ENCODE data around the gene ATG4B. TPM values are rescaled to one million over a fixed set of nuclear protein-coding genes. Genes with fewer than 3 reads are reported as not detected.
"Not testable (repeated sequence)": the region's sequence is repeated elsewhere in the genome, so short reads cannot be mapped to it uniquely, and the experiment has no call there.

ATG4B gene
- total RNA-seq = 100 to 1,000 TPM; 126 to 166 TPM
- polyA plus RNA-seq (2013, experiment 1 of 2) = 113 TPM
- polyA plus RNA-seq (2013, experiment 2 of 2) = 98.7 TPM
- long read RNA-seq, experiment 1, transcript ATG4B-205 (13 exons, 2,878 nt) = major isoform, 10 of 52 reads
- long read RNA-seq, experiment 1, partial matches to known transcripts = 20 of 52 reads
- long read RNA-seq, experiment 1, other reads (novel, unspliced or antisense) = 20 of 52 reads
- long read RNA-seq, experiment 2, transcript ATG4B-205 (13 exons, 2,878 nt) = major isoform, 112 of 233 reads
- long read RNA-seq, experiment 2, partial matches to known transcripts = 46 of 233 reads
- long read RNA-seq, experiment 2, other reads (novel, unspliced or antisense) = 62 of 233 reads
- long read RNA-seq, experiment 3, transcript ATG4B-205 (13 exons, 2,878 nt) = major isoform, 196 of 395 reads
- long read RNA-seq, experiment 3, transcript ATG4B-220 (13 exons, 2,414 nt) = minor isoform, 9 of 395 reads
- long read RNA-seq, experiment 3, partial matches to known transcripts = 58 of 395 reads
- long read RNA-seq, experiment 3, other reads (novel, unspliced or antisense) = 121 of 395 reads
- long read RNA-seq, experiment 4, transcript ATG4B-205 (13 exons, 2,878 nt) = major isoform, 60 of 103 reads
- long read RNA-seq, experiment 4, partial matches to known transcripts = 12 of 103 reads
- long read RNA-seq, experiment 4, other reads (novel, unspliced or antisense) = 25 of 103 reads

DNA sequence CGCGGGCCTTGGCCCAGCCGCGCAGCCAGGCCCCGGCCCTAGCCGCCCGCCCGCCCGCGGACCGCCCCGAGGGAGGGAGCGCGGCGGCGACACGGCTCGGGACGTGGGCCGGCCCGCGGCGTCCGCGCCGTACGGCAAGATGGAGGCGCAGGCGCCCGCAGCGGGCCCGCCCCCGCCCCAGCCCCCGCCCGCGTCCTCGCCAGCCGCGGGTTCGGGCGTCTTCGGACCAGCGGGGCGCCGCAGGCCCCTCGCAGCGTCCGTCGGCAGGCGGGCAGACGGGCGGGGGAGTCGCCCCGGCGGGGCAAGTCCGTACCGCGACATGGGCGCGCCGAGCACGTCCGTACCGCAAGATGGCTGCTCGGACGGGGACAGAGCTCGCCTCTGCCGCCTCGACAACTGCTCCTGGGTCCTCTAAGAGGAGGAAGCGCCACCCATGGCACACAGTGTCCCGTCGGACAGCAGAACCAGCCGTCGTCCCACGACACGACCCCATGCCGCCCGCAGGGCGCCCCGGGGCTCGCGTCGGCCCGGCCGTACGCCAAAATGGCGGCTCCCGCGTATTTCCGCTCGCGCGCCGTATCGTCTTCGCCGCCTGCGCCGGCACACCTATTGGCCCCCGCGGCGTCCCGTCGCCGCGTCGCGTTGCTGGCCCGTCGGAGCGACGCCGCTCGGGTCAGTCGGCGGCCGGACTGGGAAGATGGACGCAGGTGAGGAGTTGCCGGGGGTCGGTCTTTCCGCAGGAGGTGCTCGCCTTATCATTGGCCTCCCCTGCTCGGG is at the start of gene ATG4B, which contains the start of gene THAP4:
TSS of gene ATG4B (plus strand) at position 676 of the 777 bp plus-strand sequence. CDS start at position 698, 22 bp downstream.
TSS of gene THAP4 (minus strand) at position 141 of the 777 bp plus-strand sequence. CDS start 141 bp downstream, outside the sequence.
- TF ChIP-seq, protein P1, sequence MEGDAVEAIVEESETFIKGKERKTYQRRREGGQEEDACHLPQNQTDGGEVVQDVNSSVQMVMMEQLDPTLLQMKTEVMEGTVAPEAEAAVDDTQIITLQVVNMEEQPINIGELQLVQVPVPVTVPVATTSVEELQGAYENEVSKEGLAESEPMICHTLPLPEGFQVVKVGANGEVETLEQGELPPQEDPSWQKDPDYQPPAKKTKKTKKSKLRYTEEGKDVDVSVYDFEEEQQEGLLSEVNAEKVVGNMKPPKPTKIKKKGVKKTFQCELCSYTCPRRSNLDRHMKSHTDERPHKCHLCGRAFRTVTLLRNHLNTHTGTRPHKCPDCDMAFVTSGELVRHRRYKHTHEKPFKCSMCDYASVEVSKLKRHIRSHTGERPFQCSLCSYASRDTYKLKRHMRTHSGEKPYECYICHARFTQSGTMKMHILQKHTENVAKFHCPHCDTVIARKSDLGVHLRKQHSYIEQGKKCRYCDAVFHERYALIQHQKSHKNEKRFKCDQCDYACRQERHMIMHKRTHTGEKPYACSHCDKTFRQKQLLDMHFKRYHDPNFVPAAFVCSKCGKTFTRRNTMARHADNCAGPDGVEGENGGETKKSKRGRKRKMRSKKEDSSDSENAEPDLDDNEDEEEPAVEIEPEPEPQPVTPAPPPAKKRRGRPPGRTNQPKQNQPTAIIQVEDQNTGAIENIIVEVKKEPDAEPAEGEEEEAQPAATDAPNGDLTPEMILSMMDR (conservative IDR thresholded peaks at IDR 0.05) = no peak
- H3K9me3 ChIP-seq (ENCODE audit: control insufficient read depth, low read length) = peaks cover 15% of the 10 kb centered on the region
- H3K27me3 ChIP-seq (ENCODE audit: control insufficient read depth, insufficient read depth, low read length, poor library complexity, severe bottlenecking) = no peaks in the 10 kb centered on the region
- peak; percentile 92 for DNase-seq
- no peaks in the 10 kb centered on the region for H3K4me1 ChIP-seq (ENCODE audit: control insufficient read depth, insufficient read depth, low read length)
- Mint-ChIP-seq H3K4me1 (peaks cover 28% of the 10 kb centered on the region), H3K27me3 (ENCODE audit: insufficient read depth) (no peaks in the 10 kb centered on the region), H3K9me3 (peaks cover 6% of the 10 kb centered on the region), H3K27ac (peak within 1 kb of the TSS; percentile 93), H3K4me3 (peak within 1 kb of the TSS; percentile 77), H3K36me3 (ENCODE audit: low read depth) (peaks cover 35% of the 10 kb centered on the region)
- peak within 1 kb of the TSS; percentile 95 for H3K4me3 ChIP-seq (ENCODE audit: low read length)
- 0% methylated on average over 25 to 123 of the region's 123 CpGs for WGBS, 2 experiments (ENCODE audit: insufficient coverage in 1 of 2, insufficient read length in 1 of 2)
- peak within 1 kb of the TSS; percentile 97 for H3K9ac ChIP-seq (ENCODE audit: extremely low read depth, low read length, poor library complexity, severe bottlenecking)
- H3K36me3 ChIP-seq (ENCODE audit: control insufficient read depth, insufficient read depth, low read length) = peaks cover 38% of the 10 kb centered on the region
- H3K27ac ChIP-seq (ENCODE audit: low read depth, low read length) = peak within 1 kb of the TSS; percentile 93

DNA sequence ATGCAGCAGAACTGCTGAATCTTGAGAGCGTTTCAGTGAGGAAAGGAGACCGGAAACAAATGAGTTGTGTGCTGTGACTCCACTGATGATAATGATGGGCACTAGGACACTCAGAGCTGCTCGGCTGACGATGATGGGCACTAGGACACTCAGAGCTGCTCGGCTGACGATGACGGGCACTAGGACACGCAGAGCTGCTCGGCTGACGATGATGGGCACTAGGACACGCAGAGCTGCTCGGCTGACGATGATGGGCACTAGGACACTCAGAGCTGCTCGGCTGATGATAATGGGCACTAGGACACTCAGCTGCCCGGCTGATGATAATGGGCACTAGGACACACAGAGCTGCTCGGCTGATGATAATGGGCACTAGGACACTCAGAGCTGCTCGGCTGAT is 47.6 kb upstream of the ATG4B start:
- H3K27ac Mint-ChIP-seq; H3K27me3 ChIP-seq (ENCODE audit: control insufficient read depth, insufficient read depth, low read length, poor library complexity, severe bottlenecking); H3K4me1 ChIP-seq (ENCODE audit: control insufficient read depth, insufficient read depth, low read length); H3K4me3 ChIP-seq (ENCODE audit: low read length); H3K4me3 Mint-ChIP-seq; H3K27ac ChIP-seq (ENCODE audit: low read depth, low read length); DNase-seq; H3K27me3 Mint-ChIP-seq (ENCODE audit: insufficient read depth); H3K9ac ChIP-seq (ENCODE audit: extremely low read depth, low read length, poor library complexity, severe bottlenecking); H3K4me1 Mint-ChIP-seq: not testable (repeated sequence)
- 87 to 90% methylated on average over 16 to 17 of the region's 17 CpGs for WGBS, 2 experiments (ENCODE audit: insufficient coverage in 1 of 2, insufficient read length in 1 of 2)
- Histone ChIP-seq H3K36me3 (ENCODE audit: control insufficient read depth, insufficient read depth, low read length) (peaks cover 38% of the 10 kb centered on the region), H3K9me3 (ENCODE audit: control insufficient read depth, low read length) (peaks cover 45% of the 10 kb centered on the region)
- peaks cover 37% of the 10 kb centered on the region for H3K36me3 Mint-ChIP-seq (ENCODE audit: low read depth)
- H3K9me3 Mint-ChIP-seq = peaks cover 43% of the 10 kb centered on the region

DNA sequence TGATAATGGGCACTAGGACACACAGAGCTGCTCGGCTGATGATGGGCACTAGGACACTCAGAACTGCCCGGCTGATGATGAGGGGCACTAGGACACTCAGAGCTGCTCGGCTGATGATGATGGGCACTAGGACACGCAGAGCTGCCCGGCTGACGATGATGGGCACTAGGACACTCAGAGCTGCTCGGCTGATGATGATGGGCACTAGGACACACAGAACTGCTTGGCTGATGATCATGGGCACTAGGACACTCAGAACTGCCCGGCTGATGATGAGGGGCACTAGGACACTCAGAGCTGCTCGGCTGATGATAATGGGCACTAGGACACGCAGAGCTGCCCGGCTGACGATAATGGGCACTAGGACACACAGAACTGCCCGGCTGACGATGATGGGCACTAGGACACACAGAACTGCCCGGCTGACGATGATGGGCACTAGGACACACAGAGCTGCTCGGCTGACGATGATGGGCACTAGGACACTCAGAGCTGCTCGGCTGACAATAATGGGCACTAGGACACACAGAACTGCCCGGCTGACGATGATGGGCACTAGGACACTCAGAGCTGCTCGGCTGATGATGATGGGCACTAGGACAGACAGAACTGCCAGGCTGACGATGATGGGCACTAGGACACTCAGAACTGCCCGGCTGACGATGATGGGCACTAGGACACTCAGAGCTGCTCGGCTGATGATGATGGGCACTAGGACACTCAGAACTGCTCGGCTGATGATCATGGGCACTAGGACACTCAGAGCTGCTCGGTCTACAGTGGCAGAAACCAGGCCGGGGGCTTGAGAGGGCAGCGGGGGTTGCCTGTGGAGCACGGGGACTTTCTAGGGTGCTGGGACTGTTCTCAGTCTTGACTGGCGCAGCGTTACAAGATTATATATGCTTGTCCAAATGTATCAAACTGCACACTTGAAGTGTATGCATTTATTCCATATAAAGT is 46.7 kb upstream of the ATG4B start:
- H3K36me3 Mint-ChIP-seq (ENCODE audit: low read depth) = peaks cover 29% of the 10 kb centered on the region
- H3K4me1 Mint-ChIP-seq; H3K27ac ChIP-seq (ENCODE audit: low read depth, low read length); H3K27me3 ChIP-seq (ENCODE audit: control insufficient read depth, insufficient read depth, low read length, poor library complexity, severe bottlenecking); DNase-seq; H3K4me1 ChIP-seq (ENCODE audit: control insufficient read depth, insufficient read depth, low read length); H3K27me3 Mint-ChIP-seq (ENCODE audit: insufficient read depth); H3K4me3 Mint-ChIP-seq; H3K27ac Mint-ChIP-seq; H3K9ac ChIP-seq (ENCODE audit: extremely low read depth, low read length, poor library complexity, severe bottlenecking); H3K4me3 ChIP-seq (ENCODE audit: low read length): not testable (repeated sequence)
- 85 to 87% methylated on average over 30 to 33 of the region's 33 CpGs for WGBS, 2 experiments (ENCODE audit: insufficient coverage in 1 of 2, insufficient read length in 1 of 2)
- Histone ChIP-seq H3K9me3 (ENCODE audit: control insufficient read depth, low read length) (peaks cover 37% of the 10 kb centered on the region), H3K36me3 (ENCODE audit: control insufficient read depth, insufficient read depth, low read length) (peaks cover 35% of the 10 kb centered on the region)
- H3K9me3 Mint-ChIP-seq = peaks cover 35% of the 10 kb centered on the region
